K562 (cell line): ENCODE data around the gene ZDHHC5. TPM values are rescaled to one million over a fixed set of nuclear protein-coding genes. Genes with fewer than 3 reads are reported as not detected.

Experiments used
- CREB1 ChIP-seq, 2 experiments: sonication (generic) in 1 of 2; formaldehyde crosslinking in 1 of 2; IDR thresholded peaks; 2 replicates each; pipeline versions ENCODE4 v1.6.1 to v1.8.0; 2012 to 2022; ENCODE audit warnings: inconsistent platforms in 1 of 2, mild to moderate bottlenecking in 1 of 2, missing genetic modification reagents in 1 of 2, moderate library complexity in 1 of 2
- HDAC3 ChIP-seq: fragments of 450-650 bp; IDR thresholded peaks from 2 replicates; pipeline ENCODE4 v1.6.1; 2018; ENCODE audit warnings: borderline replicate concordance, mild to moderate bottlenecking, moderate library complexity; ENCODE audit not compliant: partially characterized antibody
- HSF4 ChIP-seq: fragments of 250-450 bp; sonication (Bioruptor Pico); IDR thresholded peaks from 2 replicates; pipeline ENCODE4 v2.1.2; 2022; ENCODE audit warnings: mild to moderate bottlenecking, moderate library complexity, borderline replicate concordance
- RB1 ChIP-seq: fragments of 450-650 bp; IDR thresholded peaks from 2 replicates; pipeline ENCODE4 v1.6.1; 2017; ENCODE audit warnings: low read depth, mild to moderate bottlenecking
- TEAD1 ChIP-seq, 2 experiments: fragments of 450-650 bp in 1 of 2; sonication (generic) in 1 of 2; formaldehyde crosslinking; IDR thresholded peaks; 2 replicates each; pipeline versions ENCODE4 v1.4.0 to v1.8.0; 2020 to 2022; ENCODE audit warnings: mild to moderate bottlenecking in 2 of 2, missing genetic modification reagents in 1 of 2
- TFAM ChIP-seq: fragments of 250-450 bp; sonication (Bioruptor Pico); conservative IDR thresholded peaks from 2 replicates; pipeline ENCODE4 v1.5.0; 2021; ENCODE audit warnings: mild to moderate bottlenecking, moderate library complexity
- ZBTB8A ChIP-seq: fragments of 450-650 bp; IDR thresholded peaks from 2 replicates; pipeline ENCODE4 v1.6.1; 2018; ENCODE audit warnings: mild to moderate bottlenecking, moderate library complexity; ENCODE audit not compliant: partially characterized antibody
- ZFP30 ChIP-seq: fragments of 250-450 bp; sonication (Bioruptor Pico); IDR thresholded peaks from 2 replicates; pipeline ENCODE4 v1.8.0; 2022; ENCODE audit warnings: moderate library complexity, mild to moderate bottlenecking, inconsistent platforms, borderline replicate concordance
- ZNF561 ChIP-seq: fragments of 450-650 bp; formaldehyde crosslinking; conservative IDR thresholded peaks from 2 replicates; pipeline ENCODE4 v1.4.0; 2020; ENCODE audit warnings: mild to moderate bottlenecking, moderate library complexity
- polyA plus RNA-seq, 8 experiments: library from polyadenylated mRNA; depleted of rRNA in 4 of 8; stranded (reverse) in 5 of 8; unstranded in 3 of 8; fragments of >200 nt; fragmentation: Nextera tagmentation in 2 of 8; fragmentation: Illumina TruSeq in 1 of 8; extraction: Ambion mirVana in 2 of 8; extraction: Trizol in 1 of 8; gene quantifications; 2 replicates each; pipeline versions ENCODE4 v1.2.1 to v1.2.3, GENCODE V29; 2011 to 2014; ENCODE audit warnings: inconsistent platforms in 1 of 8, missing spikeins in 1 of 8
- total RNA-seq, 7 experiments: library from RNA; depleted of rRNA in 6 of 7; stranded (reverse); fragments of >200 nt in 6 of 7; fragmentation: Illumina TruSeq in 2 of 7; extraction: Trizol in 2 of 7; gene quantifications; 2 replicates each; pipeline versions ENCODE4 v1.2.1 to v1.2.3, GENCODE V29; 2011 to 2021; ENCODE audit warnings: low replicate concordance in 1 of 7
- TF ChIP-seq, protein P1 (sequence below): fragments of 450-650 bp; IDR thresholded peaks from 2 replicates; pipeline ENCODE4 v1.6.1; 2016; ENCODE audit warnings: mild to moderate bottlenecking, moderate library complexity
- TF ChIP-seq, protein P2 (sequence below): fragments of 450-650 bp; IDR thresholded peaks from 2 replicates; pipeline ENCODE4 v1.6.1; 2018; ENCODE audit not compliant: partially characterized antibody

Gene ZDHHC5
- total and polyA plus RNA-seq, 9 of the 15 experiments (the other 6 are each of a cell fraction or from before 2014, with no cell fraction given): 3.8 to 64.2 (median 35.9) TPM

DNA sequence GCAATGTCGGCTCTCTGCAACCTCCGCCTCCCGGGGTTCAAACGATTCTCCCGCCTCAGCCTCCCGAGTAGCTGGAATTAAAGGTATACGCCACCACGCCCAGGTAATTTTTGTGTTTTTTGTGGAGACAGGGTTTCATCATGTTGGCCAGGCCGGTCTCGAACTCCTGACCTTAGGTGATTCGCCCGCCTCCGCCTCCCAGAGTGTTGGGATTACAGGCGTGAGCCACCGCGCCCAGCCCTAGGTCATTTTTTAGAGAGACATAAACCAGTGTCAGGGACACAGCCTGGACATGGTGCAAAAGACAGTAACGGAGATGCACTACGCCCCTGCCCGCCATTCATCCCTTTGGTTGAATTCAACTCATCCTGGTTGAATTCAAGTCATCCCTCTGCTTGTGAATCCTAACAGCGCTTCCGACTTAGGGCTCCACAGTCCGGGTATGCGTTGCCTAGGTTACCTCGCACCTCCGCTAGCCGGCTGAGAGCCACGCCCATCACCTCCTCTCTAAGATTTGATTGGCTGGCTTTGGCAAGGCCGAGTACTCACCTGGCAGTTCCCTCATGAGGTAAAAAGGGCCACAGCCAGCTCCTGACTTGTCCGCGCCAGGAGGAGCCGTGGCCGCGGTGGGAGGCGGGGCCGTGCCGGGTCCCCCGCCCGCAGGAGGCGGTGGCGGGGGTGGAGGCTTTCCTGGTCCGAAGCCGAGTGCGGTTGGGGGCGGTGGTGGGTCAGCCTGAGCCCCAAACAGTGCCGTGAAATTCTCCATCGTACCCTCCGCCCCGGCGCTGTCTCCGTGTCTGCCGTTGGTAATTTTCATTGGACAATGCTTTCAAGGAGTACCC, 43.7 kb downstream of the ZDHHC5 start, which contains the start of gene MED19 (continued):
- TF ChIP-seq, protein P1, sequence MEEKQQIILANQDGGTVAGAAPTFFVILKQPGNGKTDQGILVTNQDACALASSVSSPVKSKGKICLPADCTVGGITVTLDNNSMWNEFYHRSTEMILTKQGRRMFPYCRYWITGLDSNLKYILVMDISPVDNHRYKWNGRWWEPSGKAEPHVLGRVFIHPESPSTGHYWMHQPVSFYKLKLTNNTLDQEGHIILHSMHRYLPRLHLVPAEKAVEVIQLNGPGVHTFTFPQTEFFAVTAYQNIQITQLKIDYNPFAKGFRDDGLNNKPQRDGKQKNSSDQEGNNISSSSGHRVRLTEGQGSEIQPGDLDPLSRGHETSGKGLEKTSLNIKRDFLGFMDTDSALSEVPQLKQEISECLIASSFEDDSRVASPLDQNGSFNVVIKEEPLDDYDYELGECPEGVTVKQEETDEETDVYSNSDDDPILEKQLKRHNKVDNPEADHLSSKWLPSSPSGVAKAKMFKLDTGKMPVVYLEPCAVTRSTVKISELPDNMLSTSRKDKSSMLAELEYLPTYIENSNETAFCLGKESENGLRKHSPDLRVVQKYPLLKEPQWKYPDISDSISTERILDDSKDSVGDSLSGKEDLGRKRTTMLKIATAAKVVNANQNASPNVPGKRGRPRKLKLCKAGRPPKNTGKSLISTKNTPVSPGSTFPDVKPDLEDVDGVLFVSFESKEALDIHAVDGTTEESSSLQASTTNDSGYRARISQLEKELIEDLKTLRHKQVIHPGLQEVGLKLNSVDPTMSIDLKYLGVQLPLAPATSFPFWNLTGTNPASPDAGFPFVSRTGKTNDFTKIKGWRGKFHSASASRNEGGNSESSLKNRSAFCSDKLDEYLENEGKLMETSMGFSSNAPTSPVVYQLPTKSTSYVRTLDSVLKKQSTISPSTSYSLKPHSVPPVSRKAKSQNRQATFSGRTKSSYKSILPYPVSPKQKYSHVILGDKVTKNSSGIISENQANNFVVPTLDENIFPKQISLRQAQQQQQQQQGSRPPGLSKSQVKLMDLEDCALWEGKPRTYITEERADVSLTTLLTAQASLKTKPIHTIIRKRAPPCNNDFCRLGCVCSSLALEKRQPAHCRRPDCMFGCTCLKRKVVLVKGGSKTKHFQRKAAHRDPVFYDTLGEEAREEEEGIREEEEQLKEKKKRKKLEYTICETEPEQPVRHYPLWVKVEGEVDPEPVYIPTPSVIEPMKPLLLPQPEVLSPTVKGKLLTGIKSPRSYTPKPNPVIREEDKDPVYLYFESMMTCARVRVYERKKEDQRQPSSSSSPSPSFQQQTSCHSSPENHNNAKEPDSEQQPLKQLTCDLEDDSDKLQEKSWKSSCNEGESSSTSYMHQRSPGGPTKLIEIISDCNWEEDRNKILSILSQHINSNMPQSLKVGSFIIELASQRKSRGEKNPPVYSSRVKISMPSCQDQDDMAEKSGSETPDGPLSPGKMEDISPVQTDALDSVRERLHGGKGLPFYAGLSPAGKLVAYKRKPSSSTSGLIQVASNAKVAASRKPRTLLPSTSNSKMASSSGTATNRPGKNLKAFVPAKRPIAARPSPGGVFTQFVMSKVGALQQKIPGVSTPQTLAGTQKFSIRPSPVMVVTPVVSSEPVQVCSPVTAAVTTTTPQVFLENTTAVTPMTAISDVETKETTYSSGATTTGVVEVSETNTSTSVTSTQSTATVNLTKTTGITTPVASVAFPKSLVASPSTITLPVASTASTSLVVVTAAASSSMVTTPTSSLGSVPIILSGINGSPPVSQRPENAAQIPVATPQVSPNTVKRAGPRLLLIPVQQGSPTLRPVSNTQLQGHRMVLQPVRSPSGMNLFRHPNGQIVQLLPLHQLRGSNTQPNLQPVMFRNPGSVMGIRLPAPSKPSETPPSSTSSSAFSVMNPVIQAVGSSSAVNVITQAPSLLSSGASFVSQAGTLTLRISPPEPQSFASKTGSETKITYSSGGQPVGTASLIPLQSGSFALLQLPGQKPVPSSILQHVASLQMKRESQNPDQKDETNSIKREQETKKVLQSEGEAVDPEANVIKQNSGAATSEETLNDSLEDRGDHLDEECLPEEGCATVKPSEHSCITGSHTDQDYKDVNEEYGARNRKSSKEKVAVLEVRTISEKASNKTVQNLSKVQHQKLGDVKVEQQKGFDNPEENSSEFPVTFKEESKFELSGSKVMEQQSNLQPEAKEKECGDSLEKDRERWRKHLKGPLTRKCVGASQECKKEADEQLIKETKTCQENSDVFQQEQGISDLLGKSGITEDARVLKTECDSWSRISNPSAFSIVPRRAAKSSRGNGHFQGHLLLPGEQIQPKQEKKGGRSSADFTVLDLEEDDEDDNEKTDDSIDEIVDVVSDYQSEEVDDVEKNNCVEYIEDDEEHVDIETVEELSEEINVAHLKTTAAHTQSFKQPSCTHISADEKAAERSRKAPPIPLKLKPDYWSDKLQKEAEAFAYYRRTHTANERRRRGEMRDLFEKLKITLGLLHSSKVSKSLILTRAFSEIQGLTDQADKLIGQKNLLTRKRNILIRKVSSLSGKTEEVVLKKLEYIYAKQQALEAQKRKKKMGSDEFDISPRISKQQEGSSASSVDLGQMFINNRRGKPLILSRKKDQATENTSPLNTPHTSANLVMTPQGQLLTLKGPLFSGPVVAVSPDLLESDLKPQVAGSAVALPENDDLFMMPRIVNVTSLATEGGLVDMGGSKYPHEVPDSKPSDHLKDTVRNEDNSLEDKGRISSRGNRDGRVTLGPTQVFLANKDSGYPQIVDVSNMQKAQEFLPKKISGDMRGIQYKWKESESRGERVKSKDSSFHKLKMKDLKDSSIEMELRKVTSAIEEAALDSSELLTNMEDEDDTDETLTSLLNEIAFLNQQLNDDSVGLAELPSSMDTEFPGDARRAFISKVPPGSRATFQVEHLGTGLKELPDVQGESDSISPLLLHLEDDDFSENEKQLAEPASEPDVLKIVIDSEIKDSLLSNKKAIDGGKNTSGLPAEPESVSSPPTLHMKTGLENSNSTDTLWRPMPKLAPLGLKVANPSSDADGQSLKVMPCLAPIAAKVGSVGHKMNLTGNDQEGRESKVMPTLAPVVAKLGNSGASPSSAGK: no peak
- no peak for TF ChIP-seq ZBTB8A
- no peak for TF ChIP-seq HSF4
- no peak for TF ChIP-seq HDAC3
- no peak for TF ChIP-seq CREB1 (IDR thresholded peaks at IDR 0.05)
- no peak for TF ChIP-seq CREB1 (CRISPR knock-in tag; IDR thresholded peaks at IDR 0.05)
- TF ChIP-seq ZNF561 (CRISPR knock-in tag): no peak
- 0 out of 2 replicates have a peak, but pooled peaks have one; percentile 19 for TF ChIP-seq RB1
- no peak for TF ChIP-seq TFAM (CRISPR knock-in tag)
- TF ChIP-seq, protein P2, sequence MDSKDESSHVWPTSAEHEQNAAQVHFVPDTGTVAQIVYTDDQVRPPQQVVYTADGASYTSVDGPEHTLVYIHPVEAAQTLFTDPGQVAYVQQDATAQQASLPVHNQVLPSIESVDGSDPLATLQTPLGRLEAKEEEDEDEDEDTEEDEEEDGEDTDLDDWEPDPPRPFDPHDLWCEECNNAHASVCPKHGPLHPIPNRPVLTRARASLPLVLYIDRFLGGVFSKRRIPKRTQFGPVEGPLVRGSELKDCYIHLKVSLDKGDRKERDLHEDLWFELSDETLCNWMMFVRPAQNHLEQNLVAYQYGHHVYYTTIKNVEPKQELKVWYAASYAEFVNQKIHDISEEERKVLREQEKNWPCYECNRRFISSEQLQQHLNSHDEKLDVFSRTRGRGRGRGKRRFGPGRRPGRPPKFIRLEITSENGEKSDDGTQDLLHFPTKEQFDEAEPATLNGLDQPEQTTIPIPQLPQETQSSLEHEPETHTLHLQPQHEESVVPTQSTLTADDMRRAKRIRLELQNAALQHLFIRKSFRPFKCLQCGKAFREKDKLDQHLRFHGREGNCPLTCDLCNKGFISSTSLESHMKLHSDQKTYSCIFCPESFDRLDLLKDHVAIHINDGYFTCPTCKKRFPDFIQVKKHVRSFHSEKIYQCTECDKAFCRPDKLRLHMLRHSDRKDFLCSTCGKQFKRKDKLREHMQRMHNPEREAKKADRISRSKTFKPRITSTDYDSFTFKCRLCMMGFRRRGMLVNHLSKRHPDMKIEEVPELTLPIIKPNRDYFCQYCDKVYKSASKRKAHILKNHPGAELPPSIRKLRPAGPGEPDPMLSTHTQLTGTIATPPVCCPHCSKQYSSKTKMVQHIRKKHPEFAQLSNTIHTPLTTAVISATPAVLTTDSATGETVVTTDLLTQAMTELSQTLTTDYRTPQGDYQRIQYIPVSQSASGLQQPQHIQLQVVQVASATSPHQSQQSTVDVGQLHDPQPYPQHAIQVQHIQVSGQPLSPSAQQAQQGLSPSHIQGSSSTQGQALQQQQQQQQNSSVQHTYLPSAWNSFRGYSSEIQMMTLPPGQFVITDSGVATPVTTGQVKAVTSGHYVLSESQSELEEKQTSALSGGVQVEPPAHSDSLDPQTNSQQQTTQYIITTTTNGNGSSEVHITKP: peak; percentile 95
- no peak for TF ChIP-seq ZFP30 (CRISPR knock-in tag)
- TF ChIP-seq TEAD1 (CRISPR knock-in tag; IDR thresholded peaks at IDR 0.05): peak in 1 of 2 experiments; percentile 32; a peak in 1 of 4 replicates
